DMS53 treated with DMSO at 0.1 percent for 48 hours (cell line): ENCODE results near the gene SPIRE2.
A peak's percentile ranks its signal among the peaks of the same experiment; 100 is the strongest.

Experiments
- DNase-seq: peaks from one replicate; lab custom pipeline; 2025; ENCODE audit not compliant: unreplicated experiment; lab: John Stamatoyannopoulos, UW

The SPIRE2 gene

DNA sequence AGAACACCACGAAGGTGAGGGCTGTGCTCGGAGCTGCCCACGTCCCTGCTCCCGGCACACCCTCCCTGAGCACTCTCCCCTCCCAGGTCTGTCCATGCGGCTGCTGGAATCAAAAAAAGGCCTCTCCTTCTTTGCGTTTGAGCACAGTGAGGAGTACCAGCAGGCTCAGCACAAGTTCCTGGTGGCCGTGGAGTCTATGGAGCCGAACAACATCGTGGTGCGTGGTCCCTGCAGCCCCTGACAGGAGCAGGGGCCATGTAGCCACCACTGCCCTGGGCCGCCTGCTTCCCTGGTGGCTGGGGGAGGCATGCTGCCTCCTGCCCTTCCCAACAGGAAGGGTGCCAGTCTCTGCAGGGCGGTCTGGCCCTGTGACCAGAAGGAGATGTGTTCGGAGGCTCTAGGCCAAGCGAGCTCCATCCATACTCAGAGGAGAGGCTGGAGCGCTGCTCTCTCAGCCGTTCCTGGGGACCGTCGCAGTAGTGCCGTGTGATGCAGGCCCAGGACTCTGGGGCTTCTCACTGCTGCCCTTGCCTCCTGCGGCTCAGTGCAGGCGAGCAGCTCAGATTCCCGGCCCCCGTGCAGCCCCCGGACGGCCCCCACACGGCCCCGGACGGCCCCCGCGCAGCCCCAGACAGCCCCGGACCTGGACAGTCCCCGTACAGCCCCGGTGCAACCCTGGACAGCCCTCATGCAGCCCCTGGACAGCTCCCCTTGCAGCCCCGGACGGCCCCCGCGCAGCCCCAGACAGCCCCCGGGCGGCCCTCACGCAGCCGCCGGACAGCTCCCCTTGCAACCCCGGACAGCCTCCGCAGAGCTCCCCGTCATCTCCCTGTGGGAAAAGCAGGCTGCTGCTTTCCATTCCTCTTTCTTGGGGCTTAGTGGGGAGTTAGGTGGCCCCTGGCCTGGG is 65.6 kb downstream of the SPIRE2 start:
- no peak for DNase-seq

DNA sequence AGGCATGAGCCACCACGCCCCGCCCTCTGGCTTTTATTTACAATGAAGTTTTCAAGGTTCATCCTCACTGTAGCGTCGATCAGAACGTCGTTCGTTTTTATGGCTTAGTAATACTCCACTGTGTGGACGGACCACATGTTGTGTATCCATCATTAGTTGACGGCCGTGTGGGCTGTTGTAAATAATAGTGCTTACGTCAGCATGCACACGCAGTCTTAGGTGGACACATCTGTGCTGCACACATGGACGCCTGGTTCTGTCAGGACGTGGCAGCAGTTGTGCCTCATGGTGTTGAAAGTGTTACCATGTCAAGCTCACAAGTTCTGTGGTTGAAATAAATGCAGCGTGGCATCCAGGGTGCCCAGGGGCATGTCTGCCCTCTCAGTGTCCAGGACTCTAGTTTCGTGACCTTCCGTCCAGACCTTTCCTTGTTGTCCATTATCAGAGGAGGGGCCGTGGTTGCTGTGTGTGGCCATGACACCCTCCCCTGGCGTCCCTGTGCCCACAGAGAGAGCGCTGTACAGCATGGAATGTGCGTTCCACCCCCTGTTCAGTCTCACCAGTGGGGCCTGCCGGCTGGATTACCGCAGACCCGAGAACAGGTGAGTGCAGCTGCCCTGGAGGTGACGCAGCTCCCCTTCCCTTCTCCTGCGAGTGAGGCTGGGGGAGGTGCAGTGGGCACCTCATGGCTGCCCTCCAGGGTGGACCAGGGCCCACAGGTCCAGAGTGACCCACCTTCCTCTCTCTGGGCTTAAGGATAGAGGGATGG is 67.4 kb downstream of the SPIRE2 start:
- no peak for DNase-seq

GRCh38 chr16:89897204-89897603 is 68.9 kb downstream of the SPIRE2 start:
- DNase-seq = no peak

DNA sequence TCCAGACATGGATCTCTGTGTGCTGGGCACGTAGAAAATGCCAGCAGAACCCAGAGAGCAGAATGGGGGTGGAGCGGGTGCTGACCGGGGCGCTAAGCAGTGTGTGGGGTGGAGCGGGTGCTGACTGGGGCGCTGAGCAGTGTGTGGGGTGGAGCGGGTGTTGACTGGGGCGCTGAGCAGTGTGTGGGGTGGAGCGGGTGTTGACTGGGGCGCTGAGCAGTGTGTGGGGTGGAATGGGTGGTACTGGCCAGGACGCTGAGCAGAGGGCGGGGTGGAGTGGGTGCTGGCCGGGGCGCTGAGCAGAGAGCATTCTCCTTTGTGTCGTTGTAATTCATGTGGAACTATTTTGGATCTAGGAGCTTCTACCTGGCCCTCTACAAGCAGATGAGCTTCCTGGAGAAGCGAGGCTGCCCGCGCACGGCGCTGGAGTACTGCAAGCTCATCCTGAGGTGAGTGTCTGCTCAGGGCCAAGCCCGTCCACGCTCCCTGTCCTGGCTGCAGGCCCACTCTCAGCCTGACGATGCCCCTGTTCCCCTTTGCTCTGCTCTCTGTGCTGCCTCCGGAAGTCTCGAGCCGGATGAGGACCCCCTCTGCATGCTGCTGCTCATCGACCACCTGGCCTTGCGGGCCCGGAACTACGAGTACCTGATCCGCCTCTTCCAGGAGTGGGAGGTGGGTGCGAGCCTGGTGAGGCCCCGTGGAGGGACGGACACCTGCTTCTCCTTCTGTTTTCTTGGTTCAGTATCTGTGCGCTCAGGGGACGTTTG is 70.1 kb downstream of the SPIRE2 start:
- DNase-seq = no peak

GRCh38 chr16:89899879-89900481 is 71.7 kb downstream of the SPIRE2 start:
- no peak for DNase-seq

GRCh38 chr16:89900885-89901284 is 72.6 kb downstream of the SPIRE2 start:
- no peak for DNase-seq

- no peak for DNase-seq
Observed at GRCh38 chr16:89902980-89903379, 74.7 kb downstream of the SPIRE2 start.

DNA sequence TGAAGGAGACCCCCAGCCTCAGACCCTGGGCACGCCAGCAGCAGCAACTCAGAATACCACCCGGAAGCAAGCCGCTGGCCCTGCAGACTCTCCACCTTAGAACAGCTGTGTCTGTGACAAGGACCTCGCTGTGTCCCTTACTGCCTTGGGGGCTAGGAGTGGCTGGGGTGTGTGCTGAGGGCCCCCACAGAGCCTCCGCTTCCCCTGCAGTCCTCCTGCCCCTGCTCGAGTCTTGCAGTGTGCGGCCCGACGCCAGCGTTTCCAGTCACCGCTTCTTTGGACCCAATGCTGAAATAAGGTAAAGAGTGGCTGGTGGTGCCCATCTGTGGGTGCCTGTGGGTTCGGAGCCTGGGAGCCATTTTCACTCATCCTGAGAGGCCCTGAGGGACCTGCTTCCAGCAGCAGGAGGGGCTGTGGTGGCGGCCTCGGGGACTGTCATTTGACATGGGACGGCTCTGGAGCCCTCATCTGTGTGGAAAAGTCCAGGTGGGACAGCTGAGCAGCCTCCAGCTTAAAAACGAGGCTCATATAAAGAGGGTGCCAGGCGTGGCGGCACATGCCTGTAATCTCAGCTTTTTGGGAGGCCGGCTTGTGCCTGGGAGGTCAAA is 75.7 kb downstream of the SPIRE2 start:
- DNase-seq = no peak

GRCh38 chr16:89904606-89905510 is 76.6 kb downstream of the SPIRE2 start:
- DNase-seq = no peak

DNA sequence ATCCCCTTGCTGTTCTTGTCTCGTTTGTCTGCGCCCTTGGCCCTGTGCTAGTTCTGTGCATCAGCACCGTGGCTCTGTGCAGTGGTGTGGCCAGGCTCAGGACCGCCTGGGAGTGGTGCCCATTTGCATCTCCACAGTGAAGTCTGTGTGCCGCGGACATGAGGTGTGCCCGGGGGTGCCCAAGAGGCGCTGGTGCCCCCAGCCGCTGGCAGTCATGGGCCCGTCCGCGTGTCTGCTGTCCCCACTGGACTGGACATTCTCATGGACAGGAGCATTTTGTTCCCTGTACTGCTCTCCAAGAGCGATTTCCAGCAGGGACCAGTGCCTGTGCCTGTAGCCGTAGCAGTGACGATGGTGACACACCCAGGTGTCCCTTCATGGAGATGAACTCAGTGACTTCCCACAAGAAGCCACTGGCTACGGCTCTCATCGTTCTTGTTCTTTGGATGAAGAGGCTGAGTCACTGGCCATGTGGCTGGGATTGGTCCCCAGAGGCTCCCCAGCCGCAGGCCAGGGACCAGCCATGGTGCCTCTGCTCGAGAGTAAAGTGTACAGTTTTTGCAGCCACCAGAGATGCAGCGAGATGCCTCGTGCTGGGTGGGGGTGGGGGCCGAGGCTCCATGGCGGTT is 77.3 kb downstream of the SPIRE2 start:
- no peak for DNase-seq

DNA sequence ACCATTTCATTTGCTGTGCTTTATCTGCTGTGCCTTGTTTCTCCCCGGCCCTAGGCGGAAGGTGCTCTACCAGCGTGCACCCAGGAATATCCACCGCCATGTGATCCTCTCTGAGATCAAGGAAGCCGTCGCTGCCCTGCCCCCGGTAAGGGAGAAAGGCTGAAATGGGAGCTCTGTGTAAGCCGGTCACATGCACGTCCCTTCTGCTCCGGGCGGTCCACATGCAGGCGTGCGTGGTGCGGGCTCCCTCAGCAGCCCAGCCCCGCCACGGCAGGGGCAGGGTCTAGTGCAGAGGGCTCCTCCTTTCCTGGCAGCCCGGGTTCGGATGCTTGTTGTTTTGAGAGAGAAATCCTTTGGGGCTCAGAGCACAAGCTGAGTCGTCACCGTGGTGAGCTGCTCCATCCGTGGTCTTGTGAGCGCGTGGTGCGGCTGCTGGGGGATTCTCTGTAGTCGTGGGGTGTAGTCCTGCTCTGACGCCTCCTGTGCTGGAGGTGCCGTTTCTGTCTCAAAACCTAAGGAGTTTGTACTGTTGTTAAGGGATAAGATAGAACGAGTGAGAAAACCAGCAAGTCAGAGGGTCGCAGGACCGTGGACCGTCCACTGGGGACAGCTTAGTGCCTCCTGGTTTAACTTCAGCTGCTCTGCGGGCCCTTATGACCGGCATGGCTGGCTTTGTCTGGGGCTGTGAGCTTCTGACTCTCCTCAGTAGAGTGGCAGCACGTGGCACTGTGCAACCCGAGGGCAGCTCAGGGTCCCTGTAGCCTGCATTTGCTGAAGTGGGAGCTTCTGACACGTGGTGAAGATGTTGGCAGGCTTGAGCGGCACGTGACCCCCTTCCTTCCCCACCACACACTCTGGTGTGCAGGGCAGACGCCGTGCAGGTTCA is 78.1 kb downstream of the SPIRE2 start:
- DNase-seq = no peak

GRCh38 chr16:89907055-89907814 is 79.0 kb downstream of the SPIRE2 start:
- DNase-seq = no peak

- DNase-seq = no peak
Observed at GRCh38 chr16:89908236-89908635, 80.0 kb downstream of the SPIRE2 start.

DNA sequence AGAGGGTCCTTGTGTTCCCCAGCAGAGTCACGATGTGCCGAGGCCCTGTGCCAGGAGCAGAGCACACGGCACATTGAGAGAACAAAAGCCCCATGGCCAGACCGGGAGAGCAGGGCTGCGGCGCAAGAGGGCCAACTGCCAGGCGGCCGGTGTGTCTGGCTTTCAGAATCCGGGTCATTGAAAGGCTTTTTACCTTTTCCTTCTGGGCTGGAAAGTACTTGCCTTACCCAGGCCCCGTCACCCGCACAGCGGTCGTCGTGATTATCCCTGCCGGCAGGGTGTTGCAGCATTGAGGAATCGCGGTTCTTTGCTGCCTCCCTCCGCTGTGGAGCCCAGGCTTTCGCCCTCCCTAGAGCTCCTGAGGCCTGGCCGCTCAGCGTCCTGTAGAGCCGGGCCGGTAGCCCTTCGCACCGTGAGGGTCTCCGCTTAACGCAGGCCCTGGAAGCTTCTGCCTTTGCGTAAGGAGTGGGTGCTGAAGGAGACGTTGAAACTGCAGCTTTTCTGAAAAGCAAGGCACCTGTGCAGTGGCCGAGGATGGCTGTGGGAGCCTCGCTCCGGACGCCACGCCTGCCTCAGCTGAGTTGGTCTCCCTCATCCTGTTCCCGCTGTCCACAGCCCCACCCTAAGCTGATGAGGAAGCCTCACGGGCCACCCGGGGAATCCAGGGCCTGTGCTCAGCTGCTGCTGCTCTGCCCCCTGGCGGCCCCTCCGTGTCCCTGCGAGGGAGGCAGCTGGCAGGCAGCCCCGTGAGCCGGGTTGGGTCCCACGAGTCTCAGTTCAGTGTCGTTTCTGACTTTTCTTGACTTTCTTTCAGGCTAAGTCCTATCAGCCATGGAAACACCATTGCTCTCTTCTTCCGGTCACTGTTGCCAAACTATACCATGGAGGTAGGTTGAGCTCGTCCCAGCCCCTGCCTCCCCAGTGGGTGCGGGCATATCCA is 81.8 kb downstream of the SPIRE2 start:
- DNase-seq = peak; percentile 16

DNA sequence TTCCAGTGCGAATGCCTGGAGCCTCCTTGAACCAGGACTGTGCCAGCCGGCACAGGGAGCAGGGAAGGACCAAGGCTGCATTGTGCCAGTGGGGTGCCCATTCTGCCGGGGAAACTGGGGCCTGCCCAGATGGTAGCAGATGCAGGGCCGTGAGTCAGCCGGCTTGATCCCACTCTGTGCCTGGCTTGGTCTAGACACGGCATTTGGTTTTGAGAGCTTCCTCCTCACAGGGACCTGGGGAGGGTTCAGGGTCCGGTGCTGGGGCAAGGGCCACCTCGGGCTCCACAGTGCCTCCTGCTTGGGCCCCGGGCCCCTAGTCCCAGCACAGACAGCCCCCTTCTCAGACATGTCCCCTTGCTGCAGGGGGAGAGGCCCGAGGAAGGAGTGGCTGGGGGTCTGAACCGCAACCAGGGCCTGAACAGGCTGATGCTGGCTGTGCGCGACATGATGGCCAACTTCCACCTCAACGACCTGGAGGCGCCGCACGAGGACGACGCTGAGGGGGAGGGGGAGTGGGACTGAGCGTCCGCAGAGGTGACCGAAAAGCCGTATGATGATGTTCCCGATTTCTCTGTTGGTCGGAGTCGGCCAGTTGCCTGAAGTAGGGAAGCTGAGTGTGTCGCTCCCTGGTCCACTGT is 82.6 kb downstream of the SPIRE2 start:
- no peak for DNase-seq

DNA sequence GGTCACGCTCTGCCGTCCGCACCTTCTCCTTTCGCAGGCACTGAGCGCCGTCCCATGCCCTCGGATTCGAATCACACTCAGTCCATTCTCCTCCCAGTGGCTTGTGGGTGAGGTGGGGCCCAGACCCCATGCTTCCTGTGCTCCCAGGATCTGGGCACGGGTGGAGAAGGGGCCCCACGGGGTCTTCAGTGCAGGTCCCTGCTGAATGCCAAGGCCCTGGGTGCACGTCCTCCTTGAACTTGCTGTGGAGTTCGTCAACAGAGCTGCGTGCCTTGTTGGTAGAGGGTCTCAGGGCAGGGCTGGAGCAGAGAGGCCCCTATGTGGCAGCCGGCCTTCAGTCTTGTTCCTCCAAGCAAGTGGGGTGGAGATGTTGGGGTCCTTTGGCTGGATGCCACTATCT is 83.1 kb downstream of the SPIRE2 start:
- DNase-seq = no peak
